Keratinocyte (primary cell): ENCODE results near the gene KCNN1.

ENCODE experiments used
- CTCF ChIP-seq, 3 experiments: IDR thresholded peaks in 1 of 3; conservative IDR thresholded peaks in 1 of 3; optimal IDR thresholded peaks in 1 of 3; 2 replicates in 2 of 3; 3 replicates in 1 of 3; pipeline versions ENCODE3 to v1.5.1; 2011; ENCODE audit warnings: low read length in 3 of 3, mild to moderate bottlenecking in 3 of 3, moderate library complexity in 2 of 3, control low read depth in 1 of 3, inconsistent platforms in 1 of 3; ENCODE audit not compliant: insufficient read depth in 2 of 3; ENCODE audit errors: extremely low read depth in 1 of 3
- EZH2 ChIP-seq: IDR thresholded peaks from one replicate; pipeline ENCODE4 v1.6.1; 2012; ENCODE audit warnings: inconsistent platforms, mild to moderate bottlenecking, low read length, moderate library complexity

GRCh38 chr19:17953316-17953801, 13.5 kb upstream of the KCNN1 start:
- TF ChIP-seq CTCF (optimal IDR thresholded peaks at IDR 0.05 in 1 of 3, IDR thresholded peaks at IDR 0.05 in 1 of 3, conservative IDR thresholded peaks at IDR 0.05 in 1 of 3; ENCODE audit: extremely low read depth in 1 of 3, insufficient read depth in 2 of 3, low read length in 3 of 3): no peak
- TF ChIP-seq EZH2: no peak
